Measurements from ENCODE around the gene PI4KB. TPM values are rescaled to one million over a fixed set of nuclear protein-coding genes. Genes with fewer than 3 reads are reported as not detected.

Gene PI4KB
- total and polyA plus RNA-seq, 2 experiments from 2014 or later = 15.3 to 25.5 TPM

GRCh38 chr1:151255381-151255780 is 71.8 kb downstream of the PI4KB start:
- no peak overlapping the region for H2AFZ ChIP-seq
- no peaks in the 10 kb centered on the region for H3K36me3 ChIP-seq (ENCODE audit: insufficient read depth)
- Mint-ChIP-seq H3K4me3 (peak overlapping the region; percentile 87), H3K27ac (peak overlapping the region; percentile 91), H3K4me1 (peaks cover 7% of the 10 kb centered on the region), H3K36me3 (ENCODE audit: low read depth) (peaks cover 13% of the 10 kb centered on the region; the same call in 2 of the 3 replicates), H3K27me3 (ENCODE audit: insufficient read depth, low read depth, poor library complexity) (peaks cover 11% of the 10 kb centered on the region), H3K9me3 (peaks cover 3% of the 10 kb centered on the region; the same call in 1 of the 3 replicates)
- ATAC-seq (no peak), DNase-seq (ENCODE audit: low spot score) (no peak)
- H4K20me1 ChIP-seq (replicated peaks; ENCODE audit: insufficient read depth) = peaks cover 16% of the 10 kb centered on the region
- no peaks in the 10 kb centered on the region for H3K27me3 ChIP-seq (ENCODE audit: insufficient read depth)
- peaks cover 9% of the 10 kb centered on the region for H3F3A ChIP-seq (replicated peaks; ENCODE audit: low read depth)
- peaks cover 53% of the 10 kb centered on the region for H3K79me2 ChIP-seq (replicated peaks; ENCODE audit: insufficient read depth)
- peak overlapping the region; percentile 96 for H3K4me2 ChIP-seq
- peak overlapping the region; percentile 76 for H3K27ac ChIP-seq (ENCODE audit: low read depth)
- TF ChIP-seq NANOG (IDR thresholded peaks at IDR 0.05; ENCODE audit: borderline replicate concordance) (no peak), REST (IDR thresholded peaks at IDR 0.05; ENCODE audit: unreplicated experiment) (no peak), CTCF (conservative IDR thresholded peaks at IDR 0.05; ENCODE audit: low read depth in 2 of 2) (no peak)
- peaks cover 6% of the 10 kb centered on the region; the same call in 1 of the 2 replicates for H3K4me1 ChIP-seq (ENCODE audit: insufficient read depth)
- H3K9me2 ChIP-seq (ENCODE audit: insufficient read depth) = no peaks in the 10 kb centered on the region
- peak overlapping the region; percentile 85 for H3K4me3 ChIP-seq

GRCh38 chr1:151254217-151255213 is 72.7 kb downstream of the PI4KB start, which contains the start of gene PSMD4:
TSS of gene PSMD4 (plus strand) at chr1:151254734. CDS start at chr1:151254783, 49 bp downstream.
- H3K9me2 ChIP-seq (ENCODE audit: insufficient read depth) = no peaks in the 10 kb centered on the region
- no peak within 1 kb of the TSS for H2AFZ ChIP-seq
- H3K36me3 Mint-ChIP-seq (ENCODE audit: low read depth) = peaks cover 16% of the 10 kb centered on the region; the same call in 2 of the 3 replicates
- H3K9me3 Mint-ChIP-seq = peaks cover 3% of the 10 kb centered on the region; the same call in 1 of the 3 replicates
- H3K36me3 ChIP-seq (ENCODE audit: insufficient read depth) = no peaks in the 10 kb centered on the region
- H3K79me2 ChIP-seq (replicated peaks; ENCODE audit: insufficient read depth) = peaks cover 45% of the 10 kb centered on the region
- H3K4me1 Mint-ChIP-seq = peaks cover 7% of the 10 kb centered on the region
- H3K4me3 ChIP-seq = peak within 1 kb of the TSS; percentile 85
- H3K27me3 Mint-ChIP-seq (ENCODE audit: insufficient read depth, low read depth, poor library complexity) = peaks cover 11% of the 10 kb centered on the region
- H3K27me3 ChIP-seq (ENCODE audit: insufficient read depth) = no peaks in the 10 kb centered on the region
- H3F3A ChIP-seq (replicated peaks; ENCODE audit: low read depth) = peaks cover 15% of the 10 kb centered on the region
- DNase-seq (ENCODE audit: low spot score) (peak; percentile 99), ATAC-seq (peak; percentile 96)
- peak within 1 kb of the TSS; percentile 96 for H3K4me2 ChIP-seq
- peak within 1 kb of the TSS; percentile 87 for H3K4me3 Mint-ChIP-seq
- TF ChIP-seq JUNB (IDR thresholded peaks at IDR 0.05; ENCODE audit: unreplicated experiment) (no peak), NANOG (IDR thresholded peaks at IDR 0.05; ENCODE audit: borderline replicate concordance) (no peak), ETS1 (IDR thresholded peaks at IDR 0.05) (peak; percentile 95), POLR2AphosphoS5 (IDR thresholded peaks at IDR 0.05; ENCODE audit: low read depth) (peak; percentile 98)
- H3K27ac ChIP-seq (ENCODE audit: low read depth) = peak within 1 kb of the TSS; percentile 76
- H3K27ac Mint-ChIP-seq = peak within 1 kb of the TSS; percentile 91
- peaks cover 14% of the 10 kb centered on the region for H4K20me1 ChIP-seq (replicated peaks; ENCODE audit: insufficient read depth)
- peaks cover 6% of the 10 kb centered on the region; the same call in 1 of the 2 replicates for H3K4me1 ChIP-seq (ENCODE audit: insufficient read depth)
